HT-29 (cell line): Measurements from ENCODE around the gene SON. TPM values are rescaled to one million over a fixed set of nuclear protein-coding genes. Genes with fewer than 3 reads are reported as not detected.
"Not testable (repeated sequence)": the region's sequence is repeated elsewhere in the genome, so short reads cannot be mapped to it uniquely, and the experiment has no call there.

Experiments used
- DNase-seq: peaks from one replicate; pipeline ENCODE4 v3.0.0-alpha.2; 2015; ENCODE audit warnings: low spot score
- total RNA-seq: library from RNA; depleted of rRNA; stranded (reverse); fragments of >200 nt; shearing (Covaris generic); gene quantifications from 2 replicates; pipeline ENCODE4 v1.2.3, GENCODE V29; 2014; rRNA removed

Gene SON
- total RNA-seq, 1 experiment from 2014 or later, result 68.9 TPM

- DNase-seq, result no peak
These were observed 29.5 kb downstream of the SON start for GRCh38 chr21:33572350-33572749.

- not testable (repeated sequence) for DNase-seq
These were observed 33.9 kb downstream of the SON start for GRCh38 chr21:33576741-33577141.

DNA sequence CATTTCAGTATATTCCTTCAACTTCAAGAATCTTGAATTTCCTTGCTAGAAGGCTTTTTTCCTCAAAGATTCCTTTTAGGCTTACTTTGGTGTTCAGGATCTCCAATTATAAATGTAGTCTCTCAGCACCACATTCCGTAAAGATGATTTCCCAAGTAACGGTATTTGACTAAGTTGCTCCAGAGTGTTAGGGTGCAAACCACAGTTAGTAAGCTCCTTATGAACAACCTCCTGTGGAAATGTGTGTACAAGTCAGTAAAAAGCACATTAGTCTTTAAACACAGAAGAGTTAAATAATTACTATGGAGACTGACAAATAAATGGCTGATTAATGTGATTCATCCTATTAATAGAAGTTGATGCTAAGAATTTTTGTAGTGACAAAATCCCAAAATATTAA lies 35.4 kb downstream of the SON start:
- DNase-seq, result no peak

DNA sequence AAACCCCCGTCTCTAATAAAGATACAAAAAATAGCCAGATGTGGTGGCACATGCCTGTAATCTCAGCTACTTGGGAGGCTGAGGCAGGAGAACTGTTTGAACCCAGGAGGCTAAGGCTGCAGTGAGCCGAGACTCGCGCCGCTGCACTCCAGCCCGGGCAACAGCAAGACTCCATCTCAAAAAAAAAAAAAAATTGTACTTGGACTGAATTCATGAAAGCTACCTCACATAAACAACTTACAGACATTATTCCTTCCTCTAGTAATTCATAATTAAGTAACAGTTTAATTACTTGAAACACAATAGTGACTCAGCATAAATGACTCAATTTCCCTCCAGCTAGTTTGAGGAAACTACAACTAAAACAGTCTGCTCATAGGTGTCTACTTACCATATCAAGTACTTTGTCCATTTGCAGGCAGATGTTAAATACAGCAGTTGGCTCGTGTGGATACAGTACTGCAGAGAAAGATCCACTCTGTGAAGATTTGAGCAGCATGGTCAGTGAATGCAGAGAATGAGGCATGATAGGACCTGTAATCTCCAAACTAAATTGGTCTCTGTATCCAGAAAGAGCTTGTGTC lies 36.2 kb downstream of the SON start:
- DNase-seq, result no peak

DNA sequence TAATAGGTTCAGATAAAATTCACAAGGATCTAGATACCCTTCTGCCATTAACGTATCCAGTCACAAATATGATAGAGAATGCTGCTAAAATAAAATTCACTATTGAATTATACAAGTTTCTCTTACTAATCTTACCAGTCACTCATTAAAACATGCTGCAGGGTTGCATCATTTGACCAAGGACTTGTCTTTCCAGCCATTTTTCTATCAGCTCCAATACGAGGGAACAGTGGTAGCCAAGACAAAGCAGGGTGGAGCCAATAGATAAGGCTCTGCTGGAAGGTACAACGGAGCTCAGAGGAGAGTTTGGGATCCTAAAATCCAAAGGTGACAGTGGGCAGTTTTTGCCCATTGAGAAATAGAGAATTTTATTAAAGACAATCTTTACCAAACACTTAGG lies 41.6 kb downstream of the SON start:
- no peak for DNase-seq

- DNase-seq, result no peak
These were observed 44.1 kb downstream of the SON start for GRCh38 chr21:33586927-33587326.

GRCh38 chr21:33587792-33588484 lies 45.1 kb downstream of the SON start:
- peak; percentile 36 for DNase-seq

- DNase-seq, result peak; percentile 80
These were observed 45.9 kb downstream of the SON start, which contains the start of gene DONSON for GRCh38 chr21:33588485-33589335. TSS of gene DONSON (minus strand) at chr21:33588684. CDS start at chr21:33588641, 43 bp downstream.

GRCh38 chr21:33598051-33598450 lies 55.2 kb downstream of the SON start:
- DNase-seq, result no peak

- no peak for DNase-seq
These were observed 65.7 kb downstream of the SON start for GRCh38 chr21:33608559-33608958.

- DNase-seq, result no peak
These were observed 68.3 kb downstream of the SON start for GRCh38 chr21:33611006-33611744.

DNA sequence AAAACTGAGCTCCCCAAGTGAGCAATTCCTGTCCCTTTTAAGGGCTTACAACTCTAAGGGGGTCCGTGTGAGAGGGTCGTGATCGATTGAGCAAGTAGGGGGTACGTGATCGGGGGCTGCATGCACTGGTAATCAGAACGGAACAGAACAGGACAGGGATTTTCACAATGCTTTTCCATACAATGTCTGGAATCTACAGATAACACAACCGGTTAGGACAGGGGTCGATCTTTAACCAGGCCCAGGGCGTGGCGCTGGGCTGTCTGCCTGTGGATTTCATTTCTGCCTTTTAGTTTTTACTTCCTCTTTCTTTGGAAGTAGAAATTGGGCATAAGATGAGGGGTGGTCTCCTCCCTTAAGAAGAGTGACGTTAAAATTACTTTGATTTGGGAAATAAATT lies 74.7 kb downstream of the SON start:
- DNase-seq, result not testable (repeated sequence)

GRCh38 chr21:33618407-33618806 lies 75.6 kb downstream of the SON start:
- no peak for DNase-seq

DNA sequence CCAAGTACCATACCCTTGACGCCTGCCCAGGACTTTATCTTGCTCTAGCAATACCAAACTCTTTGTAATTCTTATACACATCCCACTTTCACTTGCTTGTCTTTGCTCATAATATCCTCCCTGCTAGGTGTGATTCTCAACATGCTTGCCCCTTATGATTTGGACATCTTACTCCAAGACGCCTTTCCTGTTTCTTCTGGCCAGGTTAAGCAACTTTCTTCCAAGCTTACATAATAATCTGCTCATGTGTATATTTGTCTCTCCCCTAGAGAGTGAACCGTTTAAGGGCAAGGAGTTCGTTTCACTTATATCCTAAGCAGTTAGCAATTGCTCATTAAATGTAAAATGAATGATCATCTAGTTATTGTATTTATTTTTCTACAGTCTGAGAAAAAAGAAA lies 76.9 kb downstream of the SON start:
- no peak for DNase-seq

- no peak for DNase-seq
These were observed 79.4 kb downstream of the SON start for GRCh38 chr21:33622253-33622652.

DNA sequence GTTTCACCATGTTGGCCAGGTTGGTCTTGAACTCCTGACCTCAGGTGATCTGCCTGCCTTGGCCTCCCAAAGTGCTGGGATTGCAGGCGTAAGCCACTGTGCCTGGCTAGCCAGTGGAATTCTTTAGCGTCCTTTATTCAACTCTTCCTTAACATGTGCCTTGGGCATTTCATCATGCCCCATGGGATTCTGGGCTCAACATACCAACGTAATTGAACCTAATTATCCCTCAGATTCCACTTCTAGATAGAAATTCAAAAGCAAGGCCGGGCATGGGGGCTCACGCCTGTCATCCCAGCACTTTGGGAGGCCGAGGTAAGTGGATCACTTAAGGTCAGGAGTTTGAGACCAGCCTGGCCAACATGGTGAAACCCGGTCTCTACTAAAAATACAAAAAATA lies 83.3 kb downstream of the SON start:
- not testable (repeated sequence) for DNase-seq

Other genes with a start within 250 kb of the SON start
- 1.6 and 6.8 TPM in 2 replicates for gene IFNAR1, start 218.1 kb upstream of the SON start, total RNA-seq
- 28.1 and 30.2 TPM in 2 replicates for gene IFNGR2, start 139.6 kb upstream of the SON start, total RNA-seq
- gene TMEM50B, start 63.1 kb upstream of the SON start, total RNA-seq, result 7.0 and 8.0 TPM in 2 replicates
- 0.20 and 0.42 TPM in 2 replicates for gene DNAJC28, start 51.3 kb upstream of the SON start, total RNA-seq
- gene GART, start 921 bp upstream of the SON start, total RNA-seq, result 57.6 and 59.4 TPM in 2 replicates
- gene DONSON, start 45.6 kb downstream of the SON start, total RNA-seq, result 19.4 and 21.7 TPM in 2 replicates
- 3.4 and 8.1 TPM in 2 replicates for gene CRYZL1, start 98.7 kb downstream of the SON start, total RNA-seq
- gene ITSN1, start 99.5 kb downstream of the SON start, total RNA-seq, result 12.4 and 19.6 TPM in 2 replicates